ENCODE results near the gene MUCL1. TPM values are rescaled to one million over a fixed set of nuclear protein-coding genes. Genes with fewer than 3 reads are reported as not detected.

Gene MUCL1
- total and polyA plus RNA-seq, 5 donors = 1.1 to 1.5 TPM; not detected in 3

- 74% methylated on average over 3 of the region's 3 CpGs for WGBS
- Histone ChIP-seq H3K27ac (ENCODE audit: low read length) (no peak overlapping the region), H3K27me3 (ENCODE audit: control insufficient read depth, insufficient read depth) (no peaks in the 10 kb centered on the region), H3K4me1 (ENCODE audit: control insufficient read depth, insufficient read depth, low read length) (no peaks in the 10 kb centered on the region), H3K9me3 (ENCODE audit: control insufficient read depth, low read length) (no peaks in the 10 kb centered on the region), H3K4me3 (ENCODE audit: low read length) (no peak overlapping the region)
- ATAC-seq (no peak), DNase-seq (no peak)
- intact Hi-C loops (cut with DNase I) = no loop called here
These were observed 37.6 kb downstream of the MUCL1 start for GRCh38 chr12:54891717-54892478.

Other genes with a start within 250 kb of the MUCL1 start
- not detected for gene LACRT, start 219.6 kb upstream of the MUCL1 start, total RNA-seq
- gene LACRT, start 219.6 kb upstream of the MUCL1 start, polyA plus RNA-seq = not detected
- gene DCD, start 206.2 kb upstream of the MUCL1 start, total RNA-seq = not detected
- gene DCD, start 206.2 kb upstream of the MUCL1 start, polyA plus RNA-seq = not detected
- gene TESPA1, start 130.2 kb downstream of the MUCL1 start, total RNA-seq = 1 to 10 TPM in 1 of 4 donors, under 1 TPM in 3; 0.59 to 1.1 (median 0.83) TPM
- 0.14 TPM for gene TESPA1, start 130.2 kb downstream of the MUCL1 start, polyA plus RNA-seq
- not detected for gene NEUROD4, start 165.5 kb downstream of the MUCL1 start, total RNA-seq
- gene NEUROD4, start 165.5 kb downstream of the MUCL1 start, polyA plus RNA-seq = not detected